ENCODE data around the gene ATP6V1E1.

GRCh38 chr22:17581056-17581455 lies 47.5 kb downstream of the ATP6V1E1 start:
- no peak for TF ChIP-seq CTCF (IDR thresholded peaks at IDR 0.05; ENCODE audit: low read depth, low read length)
- no peak for TF ChIP-seq MAX (IDR thresholded peaks at IDR 0.05; ENCODE audit: low read depth, low read length)
